ENCODE measurements around the gene SMAD6. TPM values are rescaled to one million over a fixed set of nuclear protein-coding genes. Genes with fewer than 3 reads are reported as not detected.

Gene SMAD6
- polyA plus RNA-seq, 1 donor: 7.5 TPM

- no peak for DNase-seq
These were observed 97.2 kb downstream of the SMAD6 start for GRCh38 chr15:66799242-66799641.

GRCh38 chr15:66800584-66801235 lies 98.7 kb downstream of the SMAD6 start:
- no peak for DNase-seq

- no peak for DNase-seq
These were observed 99.2 kb downstream of the SMAD6 start for GRCh38 chr15:66801266-66801665.

GRCh38 chr15:66802025-66803001 lies 100.3 kb downstream of the SMAD6 start:
- DNase-seq: peak; percentile 24

GRCh38 chr15:66803182-66803729 lies 101.2 kb downstream of the SMAD6 start:
- peak; percentile 72 for DNase-seq

GRCh38 chr15:66803749-66804148 lies 101.7 kb downstream of the SMAD6 start:
- DNase-seq: no peak

GRCh38 chr15:66805202-66805885 lies 103.3 kb downstream of the SMAD6 start:
- DNase-seq: no peak

GRCh38 chr15:66808181-66808824 lies 106.3 kb downstream of the SMAD6 start:
- DNase-seq: no peak

- DNase-seq: no peak
These were observed 107.6 kb downstream of the SMAD6 start for GRCh38 chr15:66809664-66810063.

GRCh38 chr15:66815318-66815717 lies 113.3 kb downstream of the SMAD6 start:
- no peak for DNase-seq

- no peak for DNase-seq
These were observed 114.2 kb downstream of the SMAD6 start for GRCh38 chr15:66816201-66816600.

GRCh38 chr15:66819084-66819483 lies 117.0 kb downstream of the SMAD6 start:
- DNase-seq: no peak

GRCh38 chr15:66820481-66821176 lies 118.6 kb downstream of the SMAD6 start:
- DNase-seq: no peak

- DNase-seq: no peak
These were observed 119.3 kb downstream of the SMAD6 start for GRCh38 chr15:66821307-66821706.

GRCh38 chr15:66822114-66822513 lies 120.1 kb downstream of the SMAD6 start:
- DNase-seq: no peak

- no peak for DNase-seq
These were observed 120.5 kb downstream of the SMAD6 start for GRCh38 chr15:66822576-66822975.

- DNase-seq: no peak
These were observed 121.6 kb downstream of the SMAD6 start for GRCh38 chr15:66823601-66824000.

GRCh38 chr15:66824424-66824823 lies 122.4 kb downstream of the SMAD6 start:
- DNase-seq: no peak

- DNase-seq: no peak
These were observed 123.1 kb downstream of the SMAD6 start for GRCh38 chr15:66825139-66825538.

- no peak for DNase-seq
These were observed 123.7 kb downstream of the SMAD6 start for GRCh38 chr15:66825731-66826130.

- no peak for DNase-seq
These were observed 124.5 kb downstream of the SMAD6 start for GRCh38 chr15:66826507-66826906.
